ENCODE results near the gene GPR141. TPM values are rescaled to one million over a fixed set of nuclear protein-coding genes. Genes with fewer than 3 reads are reported as not detected.

GPR141 gene
- total and polyA plus RNA-seq, 2 experiments from 2014 or later: 0.51 TPM; not detected in 1

DNA sequence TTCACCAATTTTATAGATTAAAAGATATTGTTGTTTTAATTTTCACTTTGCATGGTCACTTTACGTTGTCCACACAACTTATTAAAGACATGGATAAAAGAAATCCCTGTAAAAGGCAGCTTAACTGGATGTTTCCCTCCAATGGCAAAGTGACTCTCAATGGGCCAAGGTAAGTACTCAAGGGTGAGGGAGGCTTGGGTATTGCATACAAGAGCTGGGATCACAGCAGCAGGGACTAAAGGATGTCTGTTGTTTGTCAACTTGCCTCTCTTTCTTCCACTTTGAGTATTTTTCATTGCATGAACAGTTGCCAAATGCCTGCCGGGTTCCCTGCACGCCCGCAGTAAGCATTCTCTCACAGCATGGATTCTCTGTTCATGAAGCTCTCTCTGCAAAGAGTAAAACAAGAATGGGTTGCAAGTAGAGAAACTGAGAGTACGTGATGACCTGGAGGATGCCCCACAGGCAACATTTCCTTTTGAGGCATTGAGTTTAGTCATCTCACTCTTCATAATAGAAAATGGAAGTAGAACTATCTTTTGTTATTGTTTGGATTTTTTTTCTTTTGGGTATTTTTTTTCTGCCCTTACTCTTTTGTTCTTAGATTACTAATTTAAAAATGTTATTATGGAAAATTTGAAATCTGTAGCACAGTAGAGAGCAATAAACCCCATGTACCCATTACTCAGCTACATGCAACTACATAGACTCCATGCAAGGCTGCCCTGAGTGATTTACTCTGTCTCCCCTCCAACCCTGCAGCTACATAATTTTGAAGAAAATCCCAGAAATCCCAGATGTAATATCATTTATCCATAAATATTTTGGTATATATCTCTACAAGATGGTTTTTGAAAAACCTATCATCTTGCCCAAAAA, 26.3 kb downstream of the GPR141 start:
- no peaks in the 10 kb centered on the region for H3K27me3 ChIP-seq
- no peaks in the 10 kb centered on the region for H3K36me3 ChIP-seq
- DNase-seq (ENCODE audit: low read depth in 1 of 2, low spot score in 1 of 2): no peak
- peaks cover 20% of the 10 kb centered on the region for H3K4me1 ChIP-seq (ENCODE audit: low read depth)
- TF ChIP-seq, protein P1, sequence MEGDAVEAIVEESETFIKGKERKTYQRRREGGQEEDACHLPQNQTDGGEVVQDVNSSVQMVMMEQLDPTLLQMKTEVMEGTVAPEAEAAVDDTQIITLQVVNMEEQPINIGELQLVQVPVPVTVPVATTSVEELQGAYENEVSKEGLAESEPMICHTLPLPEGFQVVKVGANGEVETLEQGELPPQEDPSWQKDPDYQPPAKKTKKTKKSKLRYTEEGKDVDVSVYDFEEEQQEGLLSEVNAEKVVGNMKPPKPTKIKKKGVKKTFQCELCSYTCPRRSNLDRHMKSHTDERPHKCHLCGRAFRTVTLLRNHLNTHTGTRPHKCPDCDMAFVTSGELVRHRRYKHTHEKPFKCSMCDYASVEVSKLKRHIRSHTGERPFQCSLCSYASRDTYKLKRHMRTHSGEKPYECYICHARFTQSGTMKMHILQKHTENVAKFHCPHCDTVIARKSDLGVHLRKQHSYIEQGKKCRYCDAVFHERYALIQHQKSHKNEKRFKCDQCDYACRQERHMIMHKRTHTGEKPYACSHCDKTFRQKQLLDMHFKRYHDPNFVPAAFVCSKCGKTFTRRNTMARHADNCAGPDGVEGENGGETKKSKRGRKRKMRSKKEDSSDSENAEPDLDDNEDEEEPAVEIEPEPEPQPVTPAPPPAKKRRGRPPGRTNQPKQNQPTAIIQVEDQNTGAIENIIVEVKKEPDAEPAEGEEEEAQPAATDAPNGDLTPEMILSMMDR (IDR thresholded peaks at IDR 0.05; ENCODE audit: low read depth, low read length): no peak
- H3K9me3 ChIP-seq (ENCODE audit: low read depth): no peaks in the 10 kb centered on the region
- no peak overlapping the region for H3K4me3 ChIP-seq
- no peak overlapping the region for H3K27ac ChIP-seq

DNA sequence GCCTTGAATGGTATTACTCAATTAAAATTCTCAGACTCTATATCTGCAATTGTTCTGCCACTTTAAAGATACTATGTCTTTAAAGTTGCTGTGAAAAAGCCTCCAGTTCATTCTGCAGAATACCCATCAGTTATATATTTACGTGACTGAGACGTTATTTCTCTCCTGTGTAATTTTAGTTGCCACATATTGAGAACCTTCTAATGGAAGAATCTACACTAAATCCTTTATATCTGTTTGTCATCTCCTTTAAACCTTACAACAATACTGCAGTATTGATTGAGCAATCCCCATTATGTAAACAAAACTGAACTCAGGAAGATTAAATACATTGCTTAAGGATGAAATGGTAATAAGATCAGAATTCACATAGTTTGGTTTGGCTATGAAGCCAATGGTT, 30.0 kb downstream of the GPR141 start:
- Histone ChIP-seq H3K27me3 (no peaks in the 10 kb centered on the region), H3K9me3 (ENCODE audit: low read depth) (no peaks in the 10 kb centered on the region), H3K4me1 (ENCODE audit: low read depth) (peaks cover under 1% of the 10 kb centered on the region), H3K27ac (no peak overlapping the region), H3K4me3 (no peak overlapping the region), H3K36me3 (no peaks in the 10 kb centered on the region)
- DNase-seq (ENCODE audit: low read depth in 1 of 2, low spot score in 1 of 2): no peak
- TF ChIP-seq, protein P1 (IDR thresholded peaks at IDR 0.05; ENCODE audit: low read depth, low read length): no peak

DNA sequence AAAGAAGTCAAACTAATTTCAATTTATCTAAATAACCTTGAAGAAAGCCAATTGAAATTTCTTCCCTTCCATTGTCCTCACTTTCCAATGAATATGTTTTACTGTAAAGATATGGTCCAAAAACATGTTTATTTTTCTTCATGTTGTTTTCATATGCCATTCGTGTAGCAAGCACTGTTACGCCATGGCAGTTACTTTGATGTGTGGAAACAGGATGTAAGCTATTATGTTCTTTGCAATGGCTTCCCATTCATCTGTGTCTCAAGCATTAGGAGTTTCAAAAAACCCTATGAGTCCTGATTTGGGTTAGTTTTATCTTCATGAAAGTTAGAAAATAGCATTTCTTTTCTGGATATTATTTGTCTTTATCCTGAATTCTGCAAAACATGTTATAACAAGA, 31.0 kb downstream of the GPR141 start:
- Histone ChIP-seq H3K4me1 (ENCODE audit: low read depth) (no peaks in the 10 kb centered on the region), H3K4me3 (no peak overlapping the region), H3K36me3 (no peaks in the 10 kb centered on the region), H3K9me3 (ENCODE audit: low read depth) (no peaks in the 10 kb centered on the region), H3K27me3 (no peaks in the 10 kb centered on the region), H3K27ac (no peak overlapping the region)
- no peak for DNase-seq (ENCODE audit: low read depth in 1 of 2, low spot score in 1 of 2)
- TF ChIP-seq, protein P1 (IDR thresholded peaks at IDR 0.05; ENCODE audit: low read depth, low read length): no peak

DNA sequence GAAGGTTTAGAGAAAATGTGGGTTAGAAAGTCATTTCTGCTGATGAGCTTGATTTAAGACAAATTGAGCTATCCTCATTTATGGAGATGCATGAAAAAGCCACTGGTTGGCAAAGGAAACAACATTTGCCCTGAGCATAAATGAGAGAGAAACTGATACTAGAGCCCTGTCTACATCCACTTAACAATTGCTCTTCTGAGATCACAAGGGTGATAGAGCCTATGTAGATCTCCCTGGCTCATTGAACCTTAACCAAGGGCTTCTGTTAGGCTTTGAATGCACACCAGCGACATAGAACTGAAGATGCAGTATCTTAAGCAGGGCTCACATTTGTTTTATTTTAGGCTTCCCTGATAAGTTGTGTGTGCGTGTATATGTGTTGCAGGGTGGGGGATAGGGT, 35.0 kb downstream of the GPR141 start:
- Histone ChIP-seq H3K36me3 (no peaks in the 10 kb centered on the region), H3K4me1 (ENCODE audit: low read depth) (no peaks in the 10 kb centered on the region), H3K27ac (no peak overlapping the region), H3K4me3 (no peak overlapping the region), H3K27me3 (no peaks in the 10 kb centered on the region), H3K9me3 (ENCODE audit: low read depth) (no peaks in the 10 kb centered on the region)
- TF ChIP-seq, protein P1 (IDR thresholded peaks at IDR 0.05; ENCODE audit: low read depth, low read length): no peak
- no peak for DNase-seq (ENCODE audit: low read depth in 1 of 2, low spot score in 1 of 2)

DNA sequence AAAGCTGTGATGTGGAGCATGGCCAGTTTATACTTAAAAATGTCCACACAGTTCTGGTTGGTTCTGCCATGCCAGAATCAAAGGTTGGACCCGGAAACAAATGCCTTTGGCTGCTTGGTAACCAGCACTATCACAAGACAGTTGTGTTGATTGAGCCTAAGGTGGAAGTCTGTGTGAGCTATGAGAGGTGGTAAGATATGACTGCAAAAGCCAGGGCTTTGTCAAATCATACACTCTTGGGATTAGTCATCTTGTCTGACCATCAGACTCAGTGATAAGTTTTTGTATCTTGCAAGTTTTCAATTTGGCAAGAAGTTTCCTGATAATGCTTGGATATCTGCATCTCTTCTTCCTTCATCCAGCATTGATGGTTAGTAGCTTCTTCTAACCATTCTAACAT, 35.5 kb downstream of the GPR141 start:
- Histone ChIP-seq H3K27me3 (no peaks in the 10 kb centered on the region), H3K36me3 (no peaks in the 10 kb centered on the region), H3K4me3 (no peak overlapping the region), H3K27ac (no peak overlapping the region), H3K4me1 (ENCODE audit: low read depth) (no peaks in the 10 kb centered on the region), H3K9me3 (ENCODE audit: low read depth) (no peaks in the 10 kb centered on the region)
- no peak for DNase-seq (ENCODE audit: low read depth in 1 of 2, low spot score in 1 of 2)
- TF ChIP-seq, protein P1 (IDR thresholded peaks at IDR 0.05; ENCODE audit: low read depth, low read length): no peak

All from cardiac muscle cell (in vitro differentiated cells and primary cell).